Skin of body (tissue), 2 donors: ENCODE measurements around the gene SLC38A8. TPM values are rescaled to one million over a fixed set of nuclear protein-coding genes. Genes with fewer than 3 reads are reported as not detected.

ENCODE experiments used
- DNase-seq: peaks from one replicate; lab custom pipeline; 2025; lab: John Stamatoyannopoulos, UW
- total RNA-seq: library from RNA; depleted of rRNA; stranded (reverse); fragments of >200 nt; gene quantifications from one replicate; pipeline ENCODE4 v1.2.3, GENCODE V29; 2014

The SLC38A8 gene
- total RNA-seq: not detected

DNA sequence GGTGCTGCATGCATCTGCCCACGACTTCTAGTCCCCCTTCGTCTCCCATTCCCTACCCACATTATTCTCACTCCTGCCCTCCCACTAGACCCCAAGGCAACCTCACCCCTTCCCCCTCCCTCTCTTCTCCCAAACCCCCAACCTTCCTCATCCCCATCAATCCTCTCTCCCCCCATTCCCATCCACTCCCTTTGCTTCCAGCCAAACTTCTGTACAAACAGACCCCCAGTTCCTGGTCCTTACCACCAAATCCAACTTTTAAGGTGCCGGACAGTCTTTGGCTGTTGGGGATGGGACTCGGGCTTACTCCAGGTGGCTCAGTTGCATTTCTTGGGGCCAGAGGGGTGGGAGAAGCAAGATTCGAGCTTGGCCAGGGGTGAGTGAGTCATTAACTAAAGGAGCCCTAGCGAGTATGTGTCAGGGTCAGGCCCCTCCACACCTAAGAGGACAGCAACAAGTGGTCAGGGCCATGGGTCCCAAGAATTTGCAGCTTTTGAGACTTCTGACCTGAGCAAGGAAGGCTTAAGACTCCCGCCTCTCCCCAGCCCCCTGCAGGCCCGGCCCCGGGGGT, at the start of gene SLC38A8:
SLC38A8 (minus strand) TSS at position 488 of the 571 bp plus-strand sequence. CDS start 638 bp downstream, outside the sequence.
- DNase-seq: no peak

- DNase-seq: no peak
These were observed 48.9 kb upstream of the SLC38A8 start for GRCh38 chr16:84091460-84091859.

DNA sequence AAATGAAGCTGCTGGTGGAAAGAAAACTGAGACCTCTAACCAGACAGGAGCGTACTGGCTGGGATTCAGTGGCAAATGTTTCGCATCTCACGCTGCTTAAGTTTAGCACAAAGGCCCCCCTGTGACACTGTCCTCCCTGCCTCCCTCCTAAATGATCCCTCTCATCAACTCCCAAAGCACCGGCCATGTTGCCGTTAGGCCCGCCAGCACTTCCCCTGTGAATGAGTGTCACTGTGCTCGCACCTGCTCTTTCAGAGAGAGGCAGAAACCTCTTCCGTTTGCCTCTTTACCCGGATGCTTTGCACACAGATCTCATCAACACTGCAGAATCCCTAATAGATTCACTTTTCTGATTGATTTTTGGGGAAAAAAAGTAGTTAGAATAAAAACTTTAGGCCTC, 47.6 kb upstream of the SLC38A8 start:
- DNase-seq: no peak

DNA sequence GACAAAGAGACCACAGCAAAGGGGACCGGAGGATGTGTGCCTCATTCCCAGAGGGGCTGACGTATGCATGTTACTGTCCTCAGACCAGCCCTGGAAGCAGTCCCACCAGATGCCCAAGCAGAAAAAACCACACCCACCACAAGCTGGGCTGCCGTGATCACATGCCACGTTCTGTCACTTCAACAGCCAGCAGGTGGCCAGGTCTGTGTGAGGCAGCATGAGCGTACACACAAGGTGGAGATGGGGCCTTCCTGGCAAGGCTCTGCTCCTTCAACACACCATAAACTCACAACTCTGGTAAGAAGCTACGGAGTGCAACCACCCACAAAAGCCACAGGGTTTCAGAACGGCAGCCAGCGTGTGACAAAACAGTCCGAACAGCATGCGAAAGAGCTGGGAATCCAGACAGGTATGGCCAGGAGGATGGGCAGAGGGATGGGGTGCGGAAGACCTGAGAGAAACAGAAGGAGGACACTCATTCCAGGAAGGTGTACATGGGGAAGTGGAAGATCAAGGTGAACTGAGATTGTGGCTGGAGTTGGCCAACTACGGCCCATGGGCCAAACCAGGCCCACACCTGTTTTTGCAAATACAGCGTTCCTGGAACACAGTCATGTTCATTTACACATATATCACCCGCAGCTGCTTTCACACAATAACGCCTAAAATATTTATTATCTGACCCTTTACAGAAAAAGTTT, 46.2 kb upstream of the SLC38A8 start:
- DNase-seq: no peak

DNA sequence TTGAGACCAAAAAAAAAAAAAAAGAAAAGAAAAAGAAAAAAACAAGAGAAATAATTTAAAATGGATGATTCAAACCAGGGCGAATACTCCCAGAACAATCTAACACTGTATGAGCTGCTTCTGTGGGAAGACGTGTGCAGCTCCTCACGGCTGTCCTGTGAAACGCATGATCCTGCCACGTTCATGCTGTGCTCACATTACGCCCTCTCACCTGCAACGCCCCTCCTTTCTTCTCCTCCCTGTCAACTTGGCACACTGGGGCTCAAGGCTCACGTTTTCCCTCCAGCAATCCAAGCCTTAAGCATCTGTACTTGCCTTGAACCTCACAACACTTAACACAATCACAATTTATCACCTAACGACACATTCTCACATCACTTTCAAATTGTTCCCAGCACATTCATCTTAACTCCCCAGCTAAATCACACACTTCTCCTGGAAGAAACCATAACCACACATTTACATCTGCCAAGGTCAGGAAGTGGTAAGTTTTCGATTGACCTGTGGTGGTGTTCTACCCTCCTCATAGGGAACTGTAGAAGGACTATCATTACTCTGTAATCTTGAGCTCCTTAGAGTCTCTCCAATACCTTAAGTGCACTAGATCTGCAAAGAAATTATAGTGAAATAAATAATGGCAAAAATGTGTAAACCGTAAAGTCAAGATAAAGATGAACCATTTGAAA, 45.0 kb upstream of the SLC38A8 start:
- DNase-seq: no peak

DNA sequence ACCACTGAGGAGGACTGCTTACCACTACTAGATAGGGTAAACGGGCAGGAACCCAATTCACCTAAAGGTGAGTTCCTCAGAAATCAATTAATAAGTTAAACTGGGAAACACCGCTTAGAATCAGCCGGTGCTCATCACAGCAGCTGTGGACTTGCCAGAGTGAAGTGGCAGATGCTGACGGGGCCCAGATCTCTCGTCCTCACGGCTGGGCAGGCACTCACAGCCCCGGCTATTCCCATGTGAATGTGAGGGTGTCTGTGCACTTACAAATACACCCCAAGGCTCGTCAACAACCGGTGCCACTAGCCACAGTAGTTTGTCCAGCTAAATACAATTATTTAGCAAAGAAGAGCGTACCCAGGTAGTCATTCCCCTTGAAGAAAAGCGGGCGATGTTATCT, 44.4 kb upstream of the SLC38A8 start:
- DNase-seq: no peak

- no peak for DNase-seq
These were observed 43.7 kb upstream of the SLC38A8 start for GRCh38 chr16:84086341-84086740.

GRCh38 chr16:84085773-84086172, 43.2 kb upstream of the SLC38A8 start:
- DNase-seq: no peak

- no peak for DNase-seq
These were observed 42.7 kb upstream of the SLC38A8 start for GRCh38 chr16:84085271-84085667.

GRCh38 chr16:84084570-84085270, 42.1 kb upstream of the SLC38A8 start:
- no peak for DNase-seq

DNA sequence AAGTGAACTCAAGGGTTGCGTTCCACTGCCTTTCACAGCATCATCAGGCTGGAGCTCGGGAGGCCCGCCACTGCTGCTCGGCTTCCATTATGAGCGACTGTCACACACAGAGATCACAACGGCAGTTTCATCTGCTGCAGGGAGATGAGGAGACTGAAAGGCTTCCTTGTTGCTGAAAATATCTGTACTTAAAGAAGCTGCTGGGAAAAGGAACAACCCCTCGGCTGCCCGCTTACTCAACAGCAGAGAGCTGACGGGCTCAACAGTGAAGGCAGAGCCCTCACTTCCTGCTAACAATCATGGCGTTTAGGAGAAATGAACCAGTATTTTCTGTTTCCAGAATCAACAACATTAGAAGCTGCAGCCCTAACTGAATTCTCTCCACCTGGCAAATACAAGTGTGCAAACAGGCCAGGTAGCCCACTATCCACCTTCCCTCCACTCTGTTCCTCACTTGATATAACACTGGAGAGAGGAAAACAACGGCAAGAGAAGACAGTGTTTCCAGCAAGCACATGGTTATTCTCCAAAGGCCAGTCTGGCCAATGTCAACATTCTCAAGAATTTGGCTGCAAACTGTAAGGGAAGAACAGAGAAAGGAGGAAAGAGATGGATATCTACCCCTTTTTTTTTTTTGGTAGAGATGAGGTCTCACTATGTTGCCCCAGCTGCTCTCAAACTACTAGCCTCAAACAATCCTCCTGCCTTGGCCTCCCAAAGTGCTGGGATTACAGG, 40.4 kb upstream of the SLC38A8 start:
- DNase-seq: no peak

- no peak for DNase-seq
These were observed 39.5 kb upstream of the SLC38A8 start for GRCh38 chr16:84082110-84082509.

- DNase-seq: no peak
These were observed 38.9 kb upstream of the SLC38A8 start for GRCh38 chr16:84081446-84081989.

GRCh38 chr16:84080813-84081212, 38.2 kb upstream of the SLC38A8 start:
- no peak for DNase-seq

DNA sequence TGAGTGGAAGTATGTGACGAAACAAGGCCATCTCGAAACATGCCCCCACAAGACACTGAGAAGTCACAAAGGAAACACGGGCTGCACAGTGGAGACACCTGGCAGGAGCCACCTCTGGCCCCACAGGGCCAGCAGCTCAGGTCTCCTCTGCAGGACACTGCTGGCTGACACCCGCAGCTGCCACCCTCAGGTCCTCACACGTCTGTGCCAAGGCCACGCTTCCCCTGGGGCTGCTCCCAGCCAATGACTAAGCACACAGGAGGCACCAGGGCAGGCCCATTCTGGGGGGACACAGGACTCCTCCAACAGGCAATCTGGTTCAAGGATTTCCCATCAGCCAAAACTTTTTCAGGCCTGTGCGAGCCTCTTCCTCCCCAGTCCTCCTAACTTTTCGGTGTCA, 37.8 kb upstream of the SLC38A8 start:
- no peak for DNase-seq

DNA sequence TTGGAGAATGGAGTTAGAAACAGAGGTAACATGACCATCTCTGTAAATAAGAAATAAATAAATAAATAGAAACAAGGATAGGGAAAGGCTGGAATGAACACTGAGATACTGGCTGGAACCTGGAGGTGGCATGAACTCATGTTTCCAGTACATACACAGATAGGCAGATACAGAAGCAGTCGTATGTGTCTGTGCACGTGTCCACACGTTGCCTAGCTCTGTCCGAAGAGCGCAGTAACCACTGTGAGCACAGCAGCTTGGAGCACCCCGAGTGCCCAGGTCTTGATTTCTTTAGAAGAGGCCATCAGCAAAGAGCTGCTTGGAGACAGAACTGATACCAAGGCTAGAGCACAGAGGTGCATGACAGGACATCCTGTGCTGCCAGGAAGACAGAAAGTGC, 37.1 kb upstream of the SLC38A8 start:
- no peak for DNase-seq

DNA sequence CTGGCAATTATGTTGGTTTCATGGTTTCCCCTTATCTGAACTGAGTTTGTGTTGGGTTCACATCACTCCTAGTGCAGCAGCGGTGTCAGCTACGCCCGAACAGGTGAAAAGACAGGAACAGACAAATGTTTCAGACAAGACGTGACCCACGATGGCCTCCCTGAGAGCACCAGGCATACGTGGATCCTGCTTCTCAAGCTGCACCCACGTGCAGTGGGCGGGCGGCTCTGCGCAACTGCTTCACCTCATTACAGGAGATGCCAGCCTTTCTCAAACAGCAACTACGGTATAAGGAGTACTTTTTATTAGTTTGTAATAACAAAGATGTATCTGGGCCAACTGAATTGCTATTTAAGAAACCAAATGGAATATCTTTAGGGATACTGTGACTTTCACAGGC, 32.8 kb upstream of the SLC38A8 start:
- DNase-seq: no peak

- DNase-seq: no peak
These were observed 32.1 kb upstream of the SLC38A8 start for GRCh38 chr16:84074721-84075120.

DNA sequence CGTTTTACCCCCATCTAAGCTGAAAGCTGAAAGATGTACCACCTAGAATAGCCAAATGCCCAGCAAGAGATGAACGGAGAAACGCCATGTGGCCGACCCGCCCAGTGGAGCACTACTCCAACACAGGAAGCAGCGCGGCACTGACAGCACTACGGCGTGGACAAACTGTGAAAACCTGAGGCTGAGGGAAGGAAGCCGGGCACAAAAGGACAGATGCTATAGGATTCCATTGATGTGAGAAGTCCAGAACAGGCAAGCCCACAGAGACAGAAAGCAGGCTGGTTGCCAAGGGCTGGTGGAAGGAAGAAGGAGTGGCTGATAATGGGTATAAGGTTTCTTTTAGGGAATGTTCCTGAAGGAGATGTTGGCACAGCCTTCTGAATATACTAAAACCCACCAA, 29.4 kb upstream of the SLC38A8 start:
- no peak for DNase-seq

DNA sequence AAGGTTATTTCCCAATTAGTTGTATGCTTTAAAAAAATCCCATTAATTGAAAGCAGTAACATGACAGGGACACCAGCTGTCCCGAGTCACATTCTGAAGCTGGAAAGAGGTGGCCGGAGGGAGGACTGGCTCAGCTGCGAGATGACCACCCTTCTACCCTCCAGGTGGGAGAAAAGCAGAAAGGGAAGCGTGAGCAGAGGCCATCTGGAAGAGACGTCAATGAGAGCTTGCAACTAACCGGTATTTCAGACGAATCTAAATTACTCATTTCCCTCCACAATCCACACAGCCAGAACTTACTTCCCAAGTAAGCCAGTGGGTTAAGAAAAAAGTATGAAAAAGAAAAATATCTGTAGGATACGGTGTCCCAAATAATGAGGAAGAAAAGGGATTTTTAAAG, 28.5 kb upstream of the SLC38A8 start:
- DNase-seq: no peak

DNA sequence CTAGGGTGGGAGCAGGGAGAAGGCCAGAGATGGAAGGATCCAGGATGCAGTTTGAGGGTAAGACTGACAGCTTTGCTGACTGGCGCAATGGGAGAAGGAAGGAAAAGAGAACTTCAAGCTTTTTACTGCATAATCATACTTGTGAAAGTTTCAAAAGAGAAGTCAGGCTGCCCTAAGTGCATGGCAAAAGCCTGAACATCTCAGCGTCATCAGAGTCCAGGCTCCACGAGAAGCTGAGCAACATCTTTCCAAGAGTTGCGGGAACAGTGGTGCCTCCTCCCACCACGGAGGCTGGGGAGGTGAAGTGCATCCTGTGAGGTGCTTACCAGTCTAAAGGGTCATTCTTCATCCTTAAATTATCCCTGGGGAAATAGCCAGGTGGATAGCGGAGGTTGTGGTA, 26.9 kb upstream of the SLC38A8 start:
- no peak for DNase-seq
